TTC549 (cell line): Measurements from ENCODE around the gene ABHD16B.
A peak's percentile ranks its signal among the peaks of the same experiment; 100 is the strongest.
"Not testable (repeated sequence)": the region's sequence is repeated elsewhere in the genome, so short reads cannot be mapped to it uniquely, and the experiment has no call there.

Experiments used
- FAIRE-seq: peaks from 2 replicates; lab custom pipeline; 2012; peaks lifted over from hg19 to GRCh38; lab: Jason Lieb, UNC

ABHD16B gene

DNA sequence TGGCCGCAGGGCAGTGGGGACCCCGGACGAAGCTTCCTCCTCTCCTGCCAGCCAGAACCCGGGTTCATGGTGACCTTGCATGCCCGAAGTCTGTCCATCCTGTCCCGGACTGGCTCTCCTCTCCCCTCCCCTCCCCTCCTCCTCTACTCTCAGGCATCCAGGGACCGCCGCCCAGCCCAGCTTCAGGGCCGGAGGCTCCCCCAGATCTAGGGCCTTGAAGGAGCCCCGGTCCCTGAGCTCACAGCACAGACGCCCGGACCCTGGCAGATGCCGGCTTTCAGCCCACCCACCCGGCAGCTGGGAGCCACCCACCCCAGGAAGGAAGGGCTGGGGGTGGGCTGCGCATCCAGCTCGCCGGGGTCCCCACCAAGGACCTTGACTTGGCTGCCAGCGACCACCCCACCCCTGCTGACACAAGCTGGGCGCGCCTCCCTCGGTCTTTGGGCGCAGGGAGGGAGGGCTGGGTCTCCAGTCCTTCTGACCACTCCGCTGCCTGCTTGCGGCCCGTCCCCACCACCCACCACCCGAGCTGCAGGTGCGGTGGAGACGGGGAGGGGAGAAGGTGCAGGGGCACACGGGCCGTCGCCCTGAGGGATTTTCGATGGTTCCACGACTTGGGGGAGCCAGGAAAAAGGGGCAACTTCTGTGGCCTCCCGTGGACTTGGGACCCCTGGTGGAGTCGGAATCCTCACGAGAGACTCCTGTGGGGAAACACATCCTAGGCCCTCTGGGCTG, 5.8 kb upstream of the ABHD16B start:
- FAIRE-seq, result no peak

DNA sequence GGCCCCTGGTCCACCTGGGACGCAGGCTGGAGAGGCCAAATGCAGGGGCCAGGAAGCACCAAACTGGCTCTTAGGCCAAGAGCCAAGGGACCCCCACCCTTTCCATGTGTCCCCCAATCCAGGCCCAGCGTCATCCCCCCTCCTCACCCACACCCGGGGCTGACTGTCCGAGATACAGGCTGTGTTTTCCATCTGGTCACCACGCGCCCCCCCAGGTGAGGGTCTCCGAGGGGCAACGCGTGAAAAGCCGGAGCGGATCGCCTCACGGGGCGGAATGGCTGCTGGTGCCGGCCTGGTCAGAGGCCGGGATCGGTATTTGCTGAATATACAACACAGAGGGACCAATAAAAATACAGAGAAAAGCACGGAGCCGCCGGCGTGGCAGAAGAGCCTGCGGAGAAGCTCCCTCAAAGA, 5.2 kb upstream of the ABHD16B start:
- no peak for FAIRE-seq

DNA sequence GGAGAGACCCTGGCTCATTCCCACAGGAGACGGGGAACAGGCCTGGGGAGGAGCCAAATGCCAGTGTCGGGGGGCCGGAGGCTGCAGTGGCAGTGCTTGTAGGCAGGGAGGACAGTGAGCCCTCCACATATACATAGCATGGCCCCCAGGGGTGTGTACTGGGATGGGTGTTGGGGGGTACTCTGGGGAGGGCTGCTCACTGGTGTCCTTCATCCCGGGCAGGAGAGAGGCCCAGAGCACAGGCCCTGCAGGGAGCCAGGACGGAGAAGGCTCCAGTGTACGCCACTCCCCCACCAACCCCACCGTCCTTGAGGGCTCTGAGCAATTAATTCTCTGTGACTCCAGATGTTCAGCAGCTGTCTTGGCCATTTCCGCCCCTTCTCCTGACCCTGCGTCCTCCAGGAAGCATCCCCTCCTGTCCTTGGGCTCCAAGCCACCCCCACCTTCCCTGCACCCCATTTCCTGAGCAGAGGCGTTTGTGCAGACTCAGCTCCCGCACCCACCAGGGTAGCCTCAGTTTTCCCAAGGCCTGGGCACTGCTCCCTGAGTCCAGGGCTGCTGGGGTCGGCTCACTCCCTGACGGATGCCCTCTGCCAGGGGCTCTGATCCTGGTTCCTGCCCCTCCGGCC, 3.4 kb upstream of the ABHD16B start:
- no peak for FAIRE-seq

DNA sequence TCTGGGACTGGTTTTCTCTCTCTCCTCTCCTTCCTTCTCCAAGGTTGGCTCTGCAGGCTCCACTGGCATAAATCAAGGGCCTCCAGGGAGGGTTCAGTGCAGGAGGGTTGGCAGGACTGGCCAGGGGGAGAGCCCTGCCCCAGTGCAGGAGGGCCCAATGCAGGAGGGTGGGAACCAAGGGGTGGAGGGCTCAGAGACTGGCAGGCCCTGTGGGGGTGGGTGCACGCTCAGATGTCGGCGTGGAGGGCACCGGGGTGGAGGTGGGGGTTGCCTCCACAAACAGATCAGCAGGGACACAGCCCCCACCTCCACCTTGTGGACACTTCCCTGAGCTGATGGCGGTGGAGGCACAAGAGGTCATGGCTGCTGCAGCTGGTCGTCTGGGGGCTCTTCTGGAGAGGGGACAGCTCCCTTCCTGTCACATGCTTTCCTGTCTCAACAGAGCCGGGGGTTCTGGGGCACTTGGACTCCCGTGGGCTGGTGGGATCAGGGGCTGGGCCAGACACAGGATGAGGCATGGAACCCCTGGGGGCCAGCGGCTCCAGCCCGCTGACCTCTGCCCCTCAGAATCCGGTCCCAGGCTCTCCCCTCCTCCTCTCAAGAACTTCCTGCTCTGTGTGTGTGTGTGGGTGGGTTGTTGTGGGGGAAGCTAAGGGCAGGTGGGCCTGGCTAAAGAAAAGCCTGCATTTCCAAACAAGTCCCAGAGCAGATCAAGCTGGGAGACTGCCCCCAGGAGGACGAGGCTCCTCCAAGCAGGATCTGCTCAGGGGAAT, 2.7 kb upstream of the ABHD16B start:
- FAIRE-seq, result no peak

DNA sequence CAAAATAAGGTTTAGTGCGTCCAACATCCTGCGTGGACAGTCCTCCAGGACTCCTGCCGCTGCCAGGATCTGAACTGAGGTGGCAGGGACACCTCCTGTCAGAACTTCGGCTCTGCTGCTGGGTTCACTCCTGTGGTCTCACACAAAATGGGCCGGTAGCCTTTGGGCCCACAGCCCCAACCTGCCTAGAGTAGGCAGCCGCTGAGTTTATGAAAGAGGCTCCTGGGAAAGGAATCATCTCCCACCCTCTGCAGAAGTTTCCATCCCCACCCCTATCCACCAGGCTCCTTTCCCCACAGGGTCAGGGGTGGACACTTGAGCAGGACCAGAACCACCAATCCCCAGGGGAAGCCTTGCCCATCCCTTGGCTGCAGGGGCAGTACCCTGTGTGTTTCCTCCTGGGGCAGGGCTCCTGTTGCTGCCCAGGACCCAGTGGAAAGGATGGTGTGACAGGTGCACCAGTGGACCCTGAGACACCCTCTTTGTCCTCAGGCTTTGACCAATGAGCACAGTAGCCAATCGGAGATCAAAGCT, 2.1 kb upstream of the ABHD16B start:
- FAIRE-seq, result no peak

DNA sequence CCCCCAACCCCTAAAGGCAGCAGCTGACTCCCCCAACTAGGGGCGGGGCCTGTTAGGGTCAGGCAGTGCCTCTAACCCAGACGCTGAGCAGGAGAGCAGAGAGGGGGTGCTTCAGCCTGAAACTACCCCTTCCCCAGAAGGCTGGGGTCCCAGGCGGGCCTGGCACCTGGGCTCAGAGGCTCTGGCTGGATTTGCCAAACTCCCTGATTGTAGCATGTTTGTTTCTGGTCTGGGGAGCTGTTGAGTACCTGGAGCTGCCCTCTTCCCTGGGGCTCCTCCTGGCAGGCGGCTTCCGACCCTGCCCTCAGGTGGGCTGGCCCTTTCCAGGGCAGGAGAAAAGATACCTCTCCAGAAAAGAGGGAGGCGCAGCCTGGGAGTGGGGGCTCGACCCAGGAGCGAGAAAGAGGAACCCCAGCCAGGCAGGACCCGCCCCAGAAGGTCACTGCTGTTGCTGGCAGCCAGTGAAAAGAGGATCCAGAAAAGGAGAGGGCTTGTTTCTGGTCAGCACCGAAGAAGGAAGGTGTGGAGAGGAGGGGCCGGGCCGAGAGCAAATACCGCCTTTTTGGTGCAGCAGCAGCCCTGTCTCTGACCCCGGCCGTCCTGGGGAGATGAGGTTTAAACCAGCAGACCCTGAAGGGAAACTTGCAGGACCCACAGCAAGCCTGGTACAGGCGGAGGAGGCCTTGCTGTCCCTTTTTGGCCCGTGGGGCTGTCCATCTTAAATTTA, 810 bp upstream of the ABHD16B start:
- FAIRE-seq, result no peak

DNA sequence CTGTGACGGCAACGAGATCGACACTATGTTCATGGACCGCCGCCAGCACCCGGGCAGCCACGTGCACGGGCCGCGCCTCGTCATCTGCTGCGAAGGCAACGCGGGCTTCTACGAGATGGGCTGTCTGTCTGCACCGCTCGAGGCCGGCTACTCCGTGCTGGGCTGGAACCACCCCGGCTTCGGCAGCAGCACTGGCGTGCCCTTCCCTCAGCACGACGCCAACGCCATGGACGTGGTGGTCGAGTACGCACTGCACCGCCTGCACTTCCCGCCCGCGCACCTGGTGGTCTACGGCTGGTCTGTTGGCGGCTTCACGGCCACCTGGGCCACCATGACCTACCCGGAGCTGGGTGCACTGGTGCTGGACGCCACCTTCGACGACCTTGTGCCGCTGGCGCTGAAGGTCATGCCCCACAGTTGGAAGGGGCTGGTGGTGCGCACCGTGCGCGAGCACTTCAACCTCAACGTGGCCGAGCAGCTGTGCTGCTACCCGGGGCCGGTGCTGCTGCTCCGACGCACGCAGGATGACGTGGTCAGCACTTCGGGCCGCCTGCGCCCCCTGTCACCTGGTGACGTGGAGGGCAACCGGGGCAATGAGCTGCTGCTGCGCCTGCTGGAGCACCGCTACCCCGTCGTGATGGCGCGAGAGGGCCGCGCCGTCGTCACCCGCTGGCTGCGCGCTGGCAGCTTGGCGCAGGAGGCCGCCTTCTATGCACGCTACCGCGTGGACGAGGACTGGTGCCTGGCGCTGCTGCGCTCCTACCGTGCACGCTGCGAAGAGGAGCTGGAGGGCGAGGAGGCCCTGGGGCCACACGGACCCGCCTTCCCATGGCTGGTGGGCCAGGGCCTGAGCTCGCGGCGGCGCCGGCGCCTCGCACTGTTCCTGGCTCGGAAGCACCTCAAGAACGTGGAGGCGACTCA, 943 bp downstream of the ABHD16B start:
- no peak for FAIRE-seq

DNA sequence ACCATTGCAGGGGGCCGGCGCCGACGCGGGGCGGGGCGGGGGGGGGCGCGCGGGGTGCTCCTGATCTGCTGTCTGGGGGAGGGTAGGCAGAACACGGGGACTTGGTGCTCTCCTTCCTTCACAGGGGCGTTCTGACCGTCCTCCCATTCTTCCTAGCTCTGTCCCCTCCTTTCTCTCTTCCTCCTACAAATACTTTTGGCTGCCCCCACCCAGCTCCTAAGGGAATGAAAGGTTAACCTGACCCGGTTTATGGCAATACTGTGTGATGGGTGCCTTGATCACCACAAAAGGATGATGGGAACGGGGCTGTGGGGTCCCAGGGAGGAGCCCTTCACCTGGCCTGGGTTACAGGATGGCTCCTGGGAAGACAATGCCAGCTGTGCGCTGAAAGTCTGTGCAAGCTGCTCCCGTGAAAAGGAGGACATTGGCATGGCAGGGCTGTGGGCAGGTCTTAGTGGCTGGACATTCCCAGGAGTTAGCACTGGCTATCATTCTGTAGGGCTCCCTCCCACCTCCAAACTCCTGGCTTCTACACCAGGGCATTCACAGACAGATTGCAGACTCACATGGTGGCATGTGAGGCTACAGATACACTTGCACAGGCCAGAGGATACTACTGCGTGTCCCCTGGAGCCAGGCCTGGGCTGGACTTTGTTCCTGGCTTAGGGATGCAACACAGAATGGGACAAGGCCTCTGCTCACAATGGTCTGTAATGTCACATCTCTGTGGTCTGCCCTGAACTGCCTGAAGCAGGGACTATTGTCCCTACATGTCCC, 1.9 kb downstream of the ABHD16B start:
- no peak for FAIRE-seq

DNA sequence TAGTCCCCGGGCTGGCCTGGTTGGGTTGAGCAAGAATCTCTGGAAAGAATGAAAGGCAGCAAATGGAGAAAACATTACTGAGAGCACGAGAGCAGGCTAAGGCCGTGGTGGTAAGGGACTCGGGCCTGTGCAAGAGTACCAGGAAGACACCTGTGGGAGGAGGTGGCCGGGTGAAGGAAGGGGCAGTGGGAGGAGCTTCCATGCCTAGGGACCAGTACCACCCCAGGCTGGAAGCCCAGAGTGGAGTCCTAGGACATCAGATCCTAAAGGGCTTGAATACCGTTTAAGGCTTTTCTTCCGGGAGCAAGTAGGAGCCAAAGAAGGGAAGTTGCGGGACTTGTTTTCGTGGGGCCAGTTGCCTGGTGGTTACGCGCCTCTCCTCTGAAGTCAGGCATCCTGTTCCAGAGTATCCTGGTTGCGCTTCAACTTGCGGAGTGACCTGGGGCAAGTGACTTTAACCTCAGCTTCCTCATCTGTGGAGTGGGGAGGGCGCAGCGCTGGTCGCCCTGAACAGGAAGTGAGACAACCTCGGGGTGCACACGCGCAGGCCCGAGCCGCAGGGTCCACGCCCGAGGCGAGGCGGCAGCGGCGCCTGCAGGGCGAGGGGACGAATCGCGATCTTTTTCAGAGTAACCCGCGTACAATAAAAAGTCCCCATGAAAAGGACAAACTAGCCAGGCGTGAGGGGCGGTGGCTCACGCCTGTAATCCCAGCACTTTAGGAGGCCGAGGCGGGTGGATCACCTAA, 2.7 kb downstream of the ABHD16B start:
- FAIRE-seq, result no peak

DNA sequence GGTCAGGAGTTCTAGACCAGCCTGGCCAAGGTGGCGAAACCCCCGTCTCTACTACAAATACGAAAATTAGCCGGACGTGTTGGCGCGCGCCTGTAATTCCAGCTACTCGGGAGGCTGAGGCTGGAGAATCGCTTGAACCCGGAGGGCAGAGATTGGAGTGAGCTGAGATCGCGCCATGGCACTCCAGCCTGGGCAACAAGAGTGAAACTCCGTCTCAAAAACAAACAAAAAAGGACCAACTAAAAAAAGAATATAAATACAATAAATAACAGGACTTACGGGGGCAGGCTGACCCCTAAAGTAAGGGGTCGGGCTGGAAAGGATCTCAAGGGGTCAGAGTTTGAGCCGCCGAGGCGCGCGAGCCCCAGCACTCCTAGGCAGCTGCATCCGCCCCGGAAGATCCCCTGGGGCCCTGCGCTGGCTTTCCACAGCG, 3.3 kb downstream of the ABHD16B start:
- no peak for FAIRE-seq

DNA sequence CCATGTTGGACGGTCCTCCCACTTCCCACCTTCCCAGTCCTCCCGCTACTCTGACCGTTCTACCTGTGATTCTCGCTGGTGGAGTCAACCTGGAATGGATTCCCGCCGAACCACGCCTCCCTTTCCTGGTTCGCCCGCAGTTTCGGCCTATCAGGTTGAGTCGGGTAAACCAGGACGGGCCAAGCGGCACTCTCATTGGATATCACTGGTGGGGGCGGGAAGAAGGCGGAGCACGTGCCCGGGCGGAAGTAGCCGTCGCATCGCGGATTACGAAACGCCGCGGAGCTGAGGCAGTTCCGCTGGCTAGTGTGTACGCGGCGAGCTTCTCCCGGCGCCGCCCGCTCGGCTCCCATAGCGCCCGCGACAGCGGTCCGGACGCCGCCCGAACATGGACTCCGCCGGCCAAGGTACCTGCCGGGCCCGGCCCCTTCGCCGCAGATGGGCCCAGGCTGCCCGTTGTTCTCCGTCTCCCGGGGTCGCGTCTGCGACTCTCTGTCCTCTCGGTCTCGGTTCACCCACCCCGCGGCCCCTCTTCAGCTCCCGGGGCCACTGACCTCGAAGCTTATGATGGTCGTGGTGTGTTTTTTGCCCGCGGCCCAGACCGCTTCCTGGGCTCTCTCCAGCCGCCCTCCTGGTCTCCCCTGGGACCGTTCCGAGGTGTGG, 3.8 kb downstream of the ABHD16B start, which contains the start of gene TPD52L2:
Gene TPD52L2 (plus strand): TSS at position 293 of the 663 bp plus-strand sequence. CDS start 96 bp downstream, at position 389.
- FAIRE-seq, result peak; percentile 80

DNA sequence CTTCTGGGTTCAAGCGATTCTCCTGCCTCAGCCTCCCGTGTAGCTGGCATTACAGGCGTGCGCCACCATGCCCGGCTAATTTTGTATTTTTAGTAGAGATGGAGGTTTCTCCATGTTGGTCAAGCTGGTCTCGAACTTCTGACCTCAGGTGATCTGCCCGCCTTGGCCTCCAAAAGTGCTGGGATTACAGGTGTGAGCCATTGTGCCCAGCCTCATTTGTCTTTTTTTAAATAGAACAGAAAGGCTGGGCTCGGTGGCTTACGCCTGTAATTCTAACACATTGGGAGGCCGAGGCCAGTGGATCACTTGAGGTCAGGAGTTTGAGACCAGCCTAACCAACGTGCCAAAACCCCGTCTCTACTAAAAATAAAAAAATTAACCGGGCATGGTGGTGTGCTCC, 5.7 kb downstream of the ABHD16B start:
- FAIRE-seq, result not testable (repeated sequence)

DNA sequence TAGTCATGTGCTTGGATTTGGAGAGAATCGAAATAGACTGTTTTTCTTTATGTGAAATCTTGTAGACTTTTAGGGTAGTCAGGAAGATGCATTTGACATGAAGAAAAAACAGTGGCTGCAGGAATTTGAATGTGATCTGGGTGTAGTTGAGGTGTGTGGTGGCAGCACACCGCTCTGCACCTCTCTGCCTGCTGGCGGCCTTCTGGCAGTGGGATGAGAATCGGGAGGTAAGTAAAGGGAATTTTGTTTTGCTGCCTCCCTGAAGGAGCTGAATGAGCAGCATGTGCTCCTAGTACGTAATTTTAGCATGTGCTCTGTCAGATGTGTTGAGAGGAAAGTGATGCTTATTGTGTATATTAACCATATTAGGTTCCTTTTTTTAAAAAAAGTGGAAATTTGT, 7.0 kb downstream of the ABHD16B start:
- FAIRE-seq, result no peak

DNA sequence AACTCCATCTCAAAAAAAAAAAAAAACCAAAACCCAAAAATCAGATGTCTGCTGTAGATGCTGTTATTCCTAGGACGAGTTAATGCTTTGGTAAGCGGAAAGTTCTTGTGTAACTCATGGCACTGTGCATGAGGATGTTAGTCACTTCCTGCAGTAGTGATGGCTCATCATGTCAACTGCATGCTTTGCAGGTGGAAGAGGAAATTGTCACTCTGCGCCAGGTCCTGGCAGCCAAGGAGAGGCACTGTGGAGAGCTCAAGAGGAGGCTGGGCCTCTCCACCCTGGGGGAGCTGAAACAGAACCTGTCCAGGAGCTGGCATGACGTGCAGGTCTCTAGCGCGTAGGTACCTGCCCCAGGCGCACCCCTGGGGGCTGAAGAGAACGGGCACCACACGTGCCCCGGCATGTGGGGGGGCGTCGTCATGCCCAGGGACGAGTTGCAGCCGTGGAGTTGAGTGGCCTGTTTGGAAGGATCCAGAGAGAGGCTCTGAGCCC, 12.2 kb downstream of the ABHD16B start:
- FAIRE-seq, result no peak

DNA sequence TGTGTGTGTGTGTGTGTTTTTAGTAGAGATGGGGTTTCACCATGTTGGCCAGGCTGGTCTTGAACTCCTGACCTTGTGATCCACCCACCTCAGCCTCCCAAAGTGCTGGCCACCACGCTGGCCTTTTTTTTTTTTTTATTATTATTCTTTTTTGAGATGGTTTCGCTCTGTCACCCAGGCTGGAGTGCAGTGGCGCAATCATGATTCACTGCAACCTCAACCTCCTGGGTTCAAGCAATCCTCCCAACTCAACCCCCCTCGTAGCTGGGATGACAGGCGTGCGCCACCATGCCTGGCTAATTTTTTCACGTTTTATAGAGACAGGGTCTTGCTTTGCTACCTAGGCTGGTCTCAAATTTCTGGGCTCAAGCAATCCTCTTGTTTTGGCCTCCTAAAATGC, 12.9 kb downstream of the ABHD16B start:
- not testable (repeated sequence) for FAIRE-seq

DNA sequence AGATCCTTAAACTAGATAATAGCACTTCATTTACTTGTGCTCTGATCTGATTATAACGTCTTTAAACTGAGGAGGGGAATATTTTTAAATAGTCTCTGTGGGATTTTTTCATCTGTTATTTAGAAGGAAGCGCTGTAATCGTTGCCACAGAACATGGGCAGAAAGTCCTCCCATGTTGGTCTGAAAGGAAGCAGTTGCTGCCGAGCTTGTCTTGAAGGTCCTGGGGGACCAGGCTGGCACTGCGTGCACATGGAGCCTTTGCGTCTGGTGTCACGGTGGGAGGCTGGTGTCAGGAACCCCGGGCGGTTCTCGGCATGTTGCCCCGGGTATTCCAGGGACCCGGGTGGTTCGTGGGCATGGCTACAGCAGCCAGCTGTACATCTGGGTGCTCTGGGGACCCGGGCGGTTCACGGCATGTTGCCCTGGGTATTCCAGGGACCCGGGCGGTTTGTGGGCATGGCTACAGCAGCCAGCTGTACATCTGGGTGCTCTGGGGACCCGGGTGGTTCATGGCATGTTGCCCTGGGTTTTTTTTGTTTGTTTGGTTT, 15.3 kb downstream of the ABHD16B start:
- no peak for FAIRE-seq

DNA sequence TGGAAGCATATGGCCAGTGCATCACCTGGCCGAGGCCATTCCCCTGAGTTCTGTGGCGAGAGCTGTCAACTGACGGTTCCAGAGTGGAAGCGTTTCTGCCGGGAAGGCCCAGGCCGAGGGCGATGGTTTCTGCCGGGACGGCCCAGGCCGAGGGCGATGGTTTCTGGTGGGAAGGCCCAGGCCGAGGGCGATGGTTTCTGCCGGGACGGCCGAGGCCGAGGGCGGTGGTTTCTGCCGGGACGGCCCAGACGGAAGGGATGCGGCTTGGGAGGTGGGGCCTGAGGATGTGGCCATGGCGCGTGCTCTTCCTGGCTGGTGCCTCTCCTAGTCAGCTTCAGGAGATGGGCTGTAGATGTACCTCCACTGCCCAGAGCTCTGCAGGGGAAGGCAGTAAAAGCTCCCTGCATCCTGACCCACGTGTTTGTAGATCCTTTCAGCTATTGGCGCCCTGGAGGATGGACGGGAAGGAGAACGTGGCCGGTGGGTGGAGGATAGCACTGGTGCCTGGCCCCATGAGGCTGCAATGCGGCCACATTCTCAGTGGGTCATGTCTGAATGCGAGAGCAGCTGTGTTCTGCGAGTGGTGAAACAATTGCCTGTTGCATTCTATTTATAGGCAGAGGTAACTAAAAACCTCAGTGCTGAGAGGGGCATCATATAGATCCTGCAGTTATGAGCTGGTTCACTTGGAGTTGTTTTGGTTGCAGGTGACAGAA, 16.6 kb downstream of the ABHD16B start:
- no peak for FAIRE-seq
